ENCODE measurements around the gene KRTAP2-1.
"Not testable (repeated sequence)": the region's sequence is repeated elsewhere in the genome, so short reads cannot be mapped to it uniquely, and the experiment has no call there.

The KRTAP2-1 gene

GRCh38 chr17:41049110-41049509, 2.0 kb upstream of the KRTAP2-1 start:
- Histone ChIP-seq H2AK5ac (ENCODE audit: low read length, severe bottlenecking) (no peak overlapping the region), H3K9ac (ENCODE audit: low read length) (peak overlapping the region; percentile 7), H4K8ac (ENCODE audit: low read length) (no peak overlapping the region), H2BK5ac (ENCODE audit: low read depth, low read length, poor library complexity, severe bottlenecking) (no peak overlapping the region), H3K4me2 (ENCODE audit: low read length, poor library complexity, severe bottlenecking) (peak overlapping the region; percentile 3), H3K23ac (ENCODE audit: low read length in 2 of 2) (no peak overlapping the region), H3K14ac (ENCODE audit: low read length in 2 of 2) (no peak overlapping the region), H2AFZ (ENCODE audit: low read depth, low read length) (no peak overlapping the region), H3K27ac (ENCODE audit: low read length, poor library complexity, severe bottlenecking) (peak overlapping the region; percentile 57), H3K4ac (ENCODE audit: low read depth in 1 of 2, low read length in 2 of 2) (no peak overlapping the region), H2BK15ac (ENCODE audit: low read depth, poor library complexity, severe bottlenecking) (no peak overlapping the region), H3K18ac (ENCODE audit: low read depth in 1 of 2, low read length in 2 of 2) (no peak overlapping the region), H3K4me1 (ENCODE audit: control insufficient read depth, insufficient read depth, low read depth, low read length) (peaks cover 8% of the 10 kb centered on the region), H3K4me3 (ENCODE audit: insufficient read depth in 1 of 2, low read depth in 1 of 2, low read length in 2 of 2) (no peak overlapping the region), H4K91ac (ENCODE audit: low read length) (no peak overlapping the region), H3K9me3 (ENCODE audit: control insufficient read depth, low read length) (no peaks in the 10 kb centered on the region), H3K27me3 (ENCODE audit: control insufficient read depth in 1 of 2, insufficient read depth in 1 of 2, low read length in 2 of 2) (no peaks in the 10 kb centered on the region), H3K79me1 (replicated peaks; ENCODE audit: low read length, poor library complexity, severe bottlenecking) (no peaks in the 10 kb centered on the region), H2BK12ac (ENCODE audit: low read length in 2 of 2) (no peak overlapping the region), H3K36me3 (ENCODE audit: control insufficient read depth in 1 of 2, insufficient read depth in 2 of 2, low read depth in 1 of 2, low read length in 2 of 2) (no peaks in the 10 kb centered on the region), H2BK120ac (ENCODE audit: low read depth, low read length) (no peak overlapping the region)
- 20% methylated on average over 2 of the region's 2 CpGs for WGBS
- DNase-seq: peak; percentile 78

GRCh38 chr17:41048441-41048840, 1.3 kb upstream of the KRTAP2-1 start:
- no peaks in the 10 kb centered on the region for H3K79me1 ChIP-seq (replicated peaks; ENCODE audit: low read length, poor library complexity, severe bottlenecking)
- H3K14ac ChIP-seq (ENCODE audit: low read length in 2 of 2): no peak overlapping the region
- no peaks in the 10 kb centered on the region for H3K27me3 ChIP-seq (ENCODE audit: control insufficient read depth in 1 of 2, insufficient read depth in 1 of 2, low read length in 2 of 2)
- H2BK15ac ChIP-seq (ENCODE audit: low read depth, poor library complexity, severe bottlenecking): no peak overlapping the region
- H2BK120ac ChIP-seq (ENCODE audit: low read depth, low read length): no peak overlapping the region
- no peak overlapping the region for H2AFZ ChIP-seq (ENCODE audit: low read depth, low read length)
- no peak overlapping the region for H4K8ac ChIP-seq (ENCODE audit: low read length)
- H3K4me3 ChIP-seq (ENCODE audit: insufficient read depth in 1 of 2, low read depth in 1 of 2, low read length in 2 of 2): no peak overlapping the region
- H3K18ac ChIP-seq (ENCODE audit: low read depth in 1 of 2, low read length in 2 of 2): no peak overlapping the region
- no peak overlapping the region for H3K23ac ChIP-seq (ENCODE audit: low read length in 2 of 2)
- H2BK12ac ChIP-seq (ENCODE audit: low read length in 2 of 2): no peak overlapping the region
- H3K36me3 ChIP-seq (ENCODE audit: control insufficient read depth in 1 of 2, insufficient read depth in 2 of 2, low read depth in 1 of 2, low read length in 2 of 2): no peaks in the 10 kb centered on the region
- no peak overlapping the region for H3K4ac ChIP-seq (ENCODE audit: low read depth in 1 of 2, low read length in 2 of 2)
- no peak overlapping the region for H4K91ac ChIP-seq (ENCODE audit: low read length)
- no peaks in the 10 kb centered on the region for H3K9me3 ChIP-seq (ENCODE audit: control insufficient read depth, low read length)
- peak overlapping the region; percentile 7 for H3K9ac ChIP-seq (ENCODE audit: low read length)
- H3K27ac ChIP-seq (ENCODE audit: low read length, poor library complexity, severe bottlenecking): peak overlapping the region; percentile 57
- H3K4me1 ChIP-seq (ENCODE audit: control insufficient read depth, insufficient read depth, low read depth, low read length): peaks cover 8% of the 10 kb centered on the region
- 54% methylated on average over 6 of the region's 7 CpGs for WGBS
- peak; percentile 31 for DNase-seq
- no peak overlapping the region for H3K4me2 ChIP-seq (ENCODE audit: low read length, poor library complexity, severe bottlenecking)
- peak overlapping the region; percentile 50 for H2AK5ac ChIP-seq (ENCODE audit: low read length, severe bottlenecking)
- H2BK5ac ChIP-seq (ENCODE audit: low read depth, low read length, poor library complexity, severe bottlenecking): no peak overlapping the region

- no peak overlapping the region for H2AK5ac ChIP-seq (ENCODE audit: low read length, severe bottlenecking)
- H3K14ac ChIP-seq (ENCODE audit: low read length in 2 of 2): no peak overlapping the region
- H2AFZ ChIP-seq (ENCODE audit: low read depth, low read length): no peak overlapping the region
- no peak overlapping the region for H2BK15ac ChIP-seq (ENCODE audit: low read depth, poor library complexity, severe bottlenecking)
- no peaks in the 10 kb centered on the region for H3K27me3 ChIP-seq (ENCODE audit: control insufficient read depth in 1 of 2, insufficient read depth in 1 of 2, low read length in 2 of 2)
- H3K4me2 ChIP-seq (ENCODE audit: low read length, poor library complexity, severe bottlenecking): no peak overlapping the region
- no peak overlapping the region for H2BK120ac ChIP-seq (ENCODE audit: low read depth, low read length)
- H3K4me3 ChIP-seq (ENCODE audit: insufficient read depth in 1 of 2, low read depth in 1 of 2, low read length in 2 of 2): no peak overlapping the region
- no CpG with 5 or more reads among the region's 1 CpG for WGBS
- no peak overlapping the region for H2BK5ac ChIP-seq (ENCODE audit: low read depth, low read length, poor library complexity, severe bottlenecking)
- no peak overlapping the region for H3K27ac ChIP-seq (ENCODE audit: low read length, poor library complexity, severe bottlenecking)
- H3K79me1 ChIP-seq (replicated peaks; ENCODE audit: low read length, poor library complexity, severe bottlenecking): no peaks in the 10 kb centered on the region
- no peak overlapping the region for H3K18ac ChIP-seq (ENCODE audit: low read depth in 1 of 2, low read length in 2 of 2)
- H4K8ac ChIP-seq (ENCODE audit: low read length): no peak overlapping the region
- no peak overlapping the region for H3K4ac ChIP-seq (ENCODE audit: low read depth in 1 of 2, low read length in 2 of 2)
- DNase-seq: no peak
- H3K36me3 ChIP-seq (ENCODE audit: control insufficient read depth in 1 of 2, insufficient read depth in 2 of 2, low read depth in 1 of 2, low read length in 2 of 2): no peaks in the 10 kb centered on the region
- H3K23ac ChIP-seq (ENCODE audit: low read length in 2 of 2): no peak overlapping the region
- H4K91ac ChIP-seq (ENCODE audit: low read length): no peak overlapping the region
- H2BK12ac ChIP-seq (ENCODE audit: low read length in 2 of 2): no peak overlapping the region
- H3K9ac ChIP-seq (ENCODE audit: low read length): no peak overlapping the region
- peaks cover 3% of the 10 kb centered on the region for H3K9me3 ChIP-seq (ENCODE audit: control insufficient read depth, low read length)
- peaks cover 9% of the 10 kb centered on the region for H3K4me1 ChIP-seq (ENCODE audit: control insufficient read depth, insufficient read depth, low read depth, low read length)
These were observed 4.2 kb downstream of the KRTAP2-1 start for GRCh38 chr17:41042953-41043352.

DNA sequence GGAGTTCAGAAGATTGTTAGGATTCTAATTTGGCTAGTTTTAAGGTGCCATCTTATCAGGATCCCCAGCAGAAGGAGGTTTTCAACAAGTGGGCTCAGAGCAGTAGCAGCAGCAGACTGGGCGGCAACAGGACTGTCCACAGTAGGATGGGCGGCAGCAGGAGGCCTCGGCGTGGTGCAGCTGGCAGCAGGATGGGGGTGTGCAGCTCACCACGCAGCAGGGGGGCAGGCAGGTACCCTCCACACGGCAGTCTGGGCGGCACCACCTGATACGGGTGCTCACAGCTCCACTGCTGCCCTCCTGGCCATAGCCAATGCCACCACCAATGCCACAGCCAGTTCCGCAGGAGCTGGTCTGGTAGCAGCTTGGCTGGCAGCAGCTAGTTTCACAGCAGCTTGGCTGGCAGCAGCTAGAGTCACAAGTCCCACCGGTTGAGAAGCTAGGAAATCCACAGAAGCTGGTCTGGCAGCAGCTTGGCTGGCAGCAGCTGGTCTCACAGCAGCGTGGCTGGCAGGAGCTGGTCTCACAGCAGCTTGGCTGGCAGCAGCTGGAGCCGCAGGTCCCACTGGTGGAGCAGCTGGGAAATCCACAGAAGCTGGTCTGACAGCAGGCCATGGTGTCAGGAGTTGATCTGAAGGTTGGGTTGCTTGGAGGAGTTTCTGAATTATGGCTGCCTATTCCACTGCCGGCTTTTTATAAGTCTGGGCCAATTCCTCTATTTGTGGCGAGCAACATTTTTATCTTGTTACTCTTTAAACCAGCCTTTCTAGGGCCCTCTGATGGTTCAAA, 6.1 kb downstream of the KRTAP2-1 start, which contains the start of gene KRTAP1-1:
Gene KRTAP1-1 (minus strand): TSS at position 668 of the 789 bp plus-strand sequence. CDS start 53 bp downstream, at position 615.
- not testable (repeated sequence) for H2BK120ac ChIP-seq (ENCODE audit: low read depth, low read length); H3K4me2 ChIP-seq (ENCODE audit: low read length, poor library complexity, severe bottlenecking); DNase-seq; H4K8ac ChIP-seq (ENCODE audit: low read length); H2AK5ac ChIP-seq (ENCODE audit: low read length, severe bottlenecking); H3K4ac ChIP-seq (ENCODE audit: low read depth in 1 of 2, low read length in 2 of 2); H2BK15ac ChIP-seq (ENCODE audit: low read depth, poor library complexity, severe bottlenecking); H3K4me1 ChIP-seq (ENCODE audit: control insufficient read depth, insufficient read depth, low read depth, low read length); H3K9ac ChIP-seq (ENCODE audit: low read length); H4K91ac ChIP-seq (ENCODE audit: low read length); H3K36me3 ChIP-seq (ENCODE audit: control insufficient read depth in 1 of 2, insufficient read depth in 2 of 2, low read depth in 1 of 2, low read length in 2 of 2); H3K27ac ChIP-seq (ENCODE audit: low read length, poor library complexity, severe bottlenecking); H3K79me1 ChIP-seq (replicated peaks; ENCODE audit: low read length, poor library complexity, severe bottlenecking); H3K9me3 ChIP-seq (ENCODE audit: control insufficient read depth, low read length); H2BK12ac ChIP-seq (ENCODE audit: low read length in 2 of 2); H3K23ac ChIP-seq (ENCODE audit: low read length in 2 of 2); H3K27me3 ChIP-seq (ENCODE audit: control insufficient read depth in 1 of 2, insufficient read depth in 1 of 2, low read length in 2 of 2); H2BK5ac ChIP-seq (ENCODE audit: low read depth, low read length, poor library complexity, severe bottlenecking); H3K14ac ChIP-seq (ENCODE audit: low read length in 2 of 2); H2AFZ ChIP-seq (ENCODE audit: low read depth, low read length); H3K18ac ChIP-seq (ENCODE audit: low read depth in 1 of 2, low read length in 2 of 2); H3K4me3 ChIP-seq (ENCODE audit: insufficient read depth in 1 of 2, low read depth in 1 of 2, low read length in 2 of 2)
- 88% methylated on average over 12 of the region's 14 CpGs for WGBS

Measured in mesenchymal stem cell (in vitro differentiated cells and primary cell).